GM19372 (cell line): ENCODE results near the gene TRPC4AP.

Experiments used
- ATAC-seq: cut with Tn5 transposase; IDR thresholded peaks from one replicate; pipeline ENCODE4 v1.9.1; 2021; ENCODE audit warnings: mild to moderate bottlenecking, low read depth, moderate library complexity; ENCODE audit not compliant: unreplicated experiment

TRPC4AP gene

GRCh38 chr20:35017099-35017835, 75.3 kb downstream of the TRPC4AP start:
- ATAC-seq: no peak

GRCh38 chr20:35015863-35016193, 76.8 kb downstream of the TRPC4AP start:
- ATAC-seq: no peak

- ATAC-seq: no peak
Measured at GRCh38 chr20:35014537-35014936, 78.1 kb downstream of the TRPC4AP start.

- no peak for ATAC-seq
Measured at GRCh38 chr20:35013421-35014411, 78.9 kb downstream of the TRPC4AP start.

GRCh38 chr20:35012227-35013069, 80.2 kb downstream of the TRPC4AP start:
- no peak for ATAC-seq

- ATAC-seq: no peak
Measured at GRCh38 chr20:35011589-35012226, 80.9 kb downstream of the TRPC4AP start.

- no peak for ATAC-seq
Measured at GRCh38 chr20:35010405-35011192, 82.0 kb downstream of the TRPC4AP start.

GRCh38 chr20:35009665-35010328, 82.8 kb downstream of the TRPC4AP start:
- no peak for ATAC-seq

- ATAC-seq: no peak
Measured at GRCh38 chr20:35008411-35009342, 83.9 kb downstream of the TRPC4AP start.

GRCh38 chr20:35007891-35008290, 84.7 kb downstream of the TRPC4AP start:
- no peak for ATAC-seq

- no peak for ATAC-seq
Measured at GRCh38 chr20:35007413-35007812, 85.2 kb downstream of the TRPC4AP start.

- ATAC-seq: no peak
Measured at GRCh38 chr20:35006531-35006971, 86.1 kb downstream of the TRPC4AP start.

- ATAC-seq: no peak
Measured at GRCh38 chr20:35006009-35006408, 86.6 kb downstream of the TRPC4AP start.

- no peak for ATAC-seq
Measured at GRCh38 chr20:35005463-35005961, 87.1 kb downstream of the TRPC4AP start.

GRCh38 chr20:35004749-35005462, 87.7 kb downstream of the TRPC4AP start:
- ATAC-seq: no peak

- ATAC-seq: no peak
Measured at GRCh38 chr20:35004051-35004725, 88.4 kb downstream of the TRPC4AP start.
